Mesenchymal stem cell (in vitro differentiated cells and primary cell): ENCODE data around the gene C1QL1. TPM values are rescaled to one million over a fixed set of nuclear protein-coding genes. Genes with fewer than 3 reads are reported as not detected.

Experiments
- DNase-seq: peaks from one replicate; pipeline ENCODE4 v3.0.0-alpha.2; 2013
- H2AFZ ChIP-seq: one replicate; pipeline ENCODE4 v1.6.1; 2013; ENCODE audit warnings: low read depth, mild to moderate bottlenecking, control low read depth, inconsistent platforms, low read length, moderate library complexity
- H2AK5ac ChIP-seq: 2 replicates; pipeline ENCODE4 v1.6.1; 2013; ENCODE audit warnings: low read length, moderate library complexity, mild to moderate bottlenecking, inconsistent platforms; ENCODE audit not compliant: severe bottlenecking
- H2BK120ac ChIP-seq: one replicate; pipeline ENCODE4 v1.6.1; 2013; ENCODE audit warnings: low read depth, mild to moderate bottlenecking, inconsistent platforms, low read length, moderate library complexity
- H2BK12ac ChIP-seq, 2 experiments: one replicate each; pipeline ENCODE4 v1.6.1; 2013; ENCODE audit warnings: inconsistent platforms in 2 of 2, low read length in 2 of 2, mild to moderate bottlenecking in 2 of 2, moderate library complexity in 2 of 2, control low read depth in 1 of 2
- H2BK15ac ChIP-seq: one replicate; pipeline ENCODE4 v1.6.1; 2013; ENCODE audit warnings: mild to moderate bottlenecking, low read depth, inconsistent platforms; ENCODE audit not compliant: poor library complexity, severe bottlenecking
- H2BK5ac ChIP-seq: 2 replicates; pipeline ENCODE4 v1.6.1; 2013; ENCODE audit warnings: low read depth, mild to moderate bottlenecking, low read length, control low read depth, inconsistent platforms; ENCODE audit not compliant: poor library complexity, severe bottlenecking
- H3K14ac ChIP-seq, 2 experiments: one replicate each; pipeline ENCODE4 v1.6.1; 2013; ENCODE audit warnings: inconsistent platforms in 2 of 2, low read length in 2 of 2, control low read depth in 1 of 2, mild to moderate bottlenecking in 1 of 2, moderate library complexity in 1 of 2
- H3K18ac ChIP-seq, 2 experiments: one replicate each; pipeline ENCODE4 v1.6.1; 2013; ENCODE audit warnings: inconsistent platforms in 2 of 2, low read length in 2 of 2, control low read depth in 1 of 2, low read depth in 1 of 2, mild to moderate bottlenecking in 1 of 2
- H3K23ac ChIP-seq, 2 experiments: one replicate each; pipeline ENCODE4 v1.6.1; 2013; ENCODE audit warnings: inconsistent platforms in 2 of 2, low read length in 2 of 2, mild to moderate bottlenecking in 2 of 2, moderate library complexity in 2 of 2, control low read depth in 1 of 2
- H3K27ac ChIP-seq: 2 replicates; pipeline ENCODE4 v1.5.1; 2013; ENCODE audit warnings: mild to moderate bottlenecking, moderate library complexity, low read length, control low read depth, inconsistent platforms; ENCODE audit not compliant: poor library complexity, severe bottlenecking
- H3K27me3 ChIP-seq, 2 experiments: 2 replicates each; pipeline versions ENCODE4 v1.6.1 to v1.7.0; 2013; ENCODE audit warnings: low read length in 2 of 2, mild to moderate bottlenecking in 2 of 2, moderate library complexity in 2 of 2, control low read depth in 1 of 2, inconsistent platforms in 1 of 2; ENCODE audit not compliant: control insufficient read depth in 1 of 2, insufficient read depth in 1 of 2
- H3K36me3 ChIP-seq, 2 experiments: 2 replicates each; pipeline versions ENCODE4 v1.6.1 to v1.7.0; 2013; ENCODE audit warnings: low read length in 2 of 2, control low read depth in 1 of 2, inconsistent platforms in 1 of 2, low read depth in 1 of 2, mild to moderate bottlenecking in 1 of 2; ENCODE audit not compliant: insufficient read depth in 2 of 2, control insufficient read depth in 1 of 2
- H3K4ac ChIP-seq, 2 experiments: one replicate each; pipeline ENCODE4 v1.6.1; 2013; ENCODE audit warnings: inconsistent platforms in 2 of 2, low read length in 2 of 2, mild to moderate bottlenecking in 2 of 2, moderate library complexity in 2 of 2, control low read depth in 1 of 2, low read depth in 1 of 2
- H3K4me1 ChIP-seq: 2 replicates; pipeline ENCODE4 v1.6.1; 2013; ENCODE audit warnings: low read depth, low read length, control low read depth; ENCODE audit not compliant: control insufficient read depth, insufficient read depth
- H3K4me2 ChIP-seq: 2 replicates; pipeline ENCODE4 v1.6.1; 2013; ENCODE audit warnings: low read length, mild to moderate bottlenecking, inconsistent platforms; ENCODE audit not compliant: poor library complexity, severe bottlenecking
- H3K4me3 ChIP-seq, 2 experiments: 2 replicates each; pipeline versions ENCODE4 v1.5.1 to v1.7.0; 2013; ENCODE audit warnings: low read length in 2 of 2, mild to moderate bottlenecking in 2 of 2, control low read depth in 1 of 2, low read depth in 1 of 2; ENCODE audit not compliant: insufficient read depth in 1 of 2
- H3K79me1 ChIP-seq: replicated peaks from 2 replicates; pipeline ENCODE4 v1.6.1; 2013; ENCODE audit warnings: mild to moderate bottlenecking, control low read depth, low read length, inconsistent platforms; ENCODE audit not compliant: poor library complexity, severe bottlenecking
- H3K9ac ChIP-seq: 2 replicates; pipeline ENCODE4 v1.7.0; 2013; ENCODE audit warnings: mild to moderate bottlenecking, low read length, moderate library complexity
- H3K9me3 ChIP-seq: 2 replicates; pipeline ENCODE4 v1.7.0; 2013; ENCODE audit warnings: mild to moderate bottlenecking, low read length; ENCODE audit not compliant: control insufficient read depth
- H4K8ac ChIP-seq: one replicate; pipeline ENCODE4 v1.6.1; 2013; ENCODE audit warnings: inconsistent platforms, mild to moderate bottlenecking, low read length, moderate library complexity
- H4K91ac ChIP-seq: one replicate; pipeline ENCODE4 v1.6.1; 2013; ENCODE audit warnings: mild to moderate bottlenecking, low read length, inconsistent platforms
- WGBS: methylation state at CpG from one replicate; pipeline ENCODE4 v1.1.7; 2013; ENCODE audit warnings: mixed read lengths; 5-methylcytosine and 5-hydroxymethylcytosine counted together
- small RNA-seq: library from polyadenylated mRNA; stranded (forward); fragments of <200 nt; extraction: miRNeasy Mini kit (QIAGEN cat#:217004); gene quantifications from one replicate; pipeline ENCODE3, GENCODE V24; 2013; ENCODE audit warnings: low read depth

The C1QL1 gene

DNA sequence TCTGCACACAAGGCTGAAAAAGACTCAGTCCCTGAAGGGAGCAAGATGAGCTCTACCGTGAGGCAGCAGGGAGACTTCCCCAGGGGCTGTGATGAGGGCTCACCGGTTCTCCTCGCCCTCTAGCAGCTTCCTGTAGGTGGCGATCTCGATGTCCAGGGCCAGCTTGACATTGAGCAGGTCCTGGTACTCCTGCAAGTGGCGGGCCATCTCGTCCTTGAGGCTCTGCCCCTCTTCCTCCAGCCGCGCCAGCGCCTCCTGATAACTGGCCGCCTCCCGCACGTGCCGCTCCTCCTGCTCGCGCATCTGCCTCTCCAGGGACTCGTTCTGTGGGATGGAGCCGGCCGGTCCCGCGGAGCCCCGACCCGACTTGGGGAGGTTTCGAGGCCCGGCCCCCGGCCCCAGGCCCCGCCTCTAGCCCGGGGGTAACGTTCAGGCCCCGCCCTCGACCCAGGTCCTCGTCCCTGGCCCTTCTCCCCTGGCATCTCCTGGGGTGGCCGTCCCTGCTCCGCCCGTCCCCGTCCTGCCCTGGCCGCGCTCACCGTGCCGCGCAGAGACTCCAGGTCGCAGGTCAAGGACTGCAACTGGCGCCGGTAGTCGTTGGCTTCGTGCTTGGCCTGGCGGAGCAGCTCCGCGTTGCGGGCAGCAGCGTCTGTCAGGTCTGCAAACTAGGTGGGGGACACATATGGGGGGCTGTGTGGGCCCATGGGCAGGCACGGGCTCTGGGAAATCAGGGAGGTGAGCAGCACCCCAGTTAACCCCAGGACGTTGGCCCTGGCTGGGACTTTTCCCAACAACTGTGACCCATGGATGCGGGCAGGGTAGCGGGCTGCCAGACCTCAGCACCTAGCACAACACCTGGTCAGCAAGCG, 56.7 kb downstream of the C1QL1 start:
- H3K4me2 ChIP-seq: peak overlapping the region; percentile 18

DNA sequence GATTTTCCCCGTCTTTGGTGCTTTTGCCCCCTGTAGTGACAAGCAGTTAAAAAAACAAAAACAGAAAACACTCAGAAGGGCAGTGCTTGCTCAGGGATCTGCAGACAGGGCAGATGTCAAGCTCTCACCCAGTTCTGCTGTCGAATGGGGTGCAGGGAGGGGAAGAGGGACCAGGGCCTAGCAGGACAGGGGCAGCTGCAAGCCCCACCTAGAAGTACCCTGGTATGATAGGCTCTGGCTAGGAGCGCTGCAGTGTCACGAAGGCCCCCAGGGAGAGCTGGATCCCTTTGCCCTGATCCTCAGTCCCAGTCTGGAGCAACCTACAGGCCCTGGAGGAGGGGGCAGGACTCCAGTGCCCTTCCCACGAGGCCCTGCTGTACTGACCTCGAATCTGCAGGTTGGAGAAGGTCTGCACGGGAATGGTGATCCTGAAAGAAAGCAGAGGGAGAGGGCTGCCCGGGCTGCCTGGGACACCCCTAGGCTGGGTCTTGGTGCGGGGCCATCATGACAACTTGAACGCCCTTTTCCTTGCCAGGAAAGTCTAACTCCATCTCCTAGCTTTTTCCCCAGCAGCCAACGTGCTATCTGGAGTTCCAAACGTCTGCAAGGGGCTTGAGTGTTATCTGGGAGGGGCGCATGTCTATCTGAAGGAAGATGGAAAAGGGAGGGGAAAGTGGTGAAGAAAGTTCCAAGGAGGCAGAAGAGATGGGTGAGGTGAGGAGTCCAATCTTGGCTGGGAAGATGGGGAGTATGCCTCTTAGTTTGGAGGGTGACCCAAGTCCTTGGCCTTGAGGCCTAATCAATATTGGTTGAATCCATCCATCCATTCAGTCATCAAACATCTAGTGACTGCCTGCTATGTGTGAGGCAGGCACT, 57.6 kb downstream of the C1QL1 start:
- Histone ChIP-seq H2AK5ac (peak overlapping the region; percentile 67), H3K27ac (peak overlapping the region; percentile 96), H3K9ac (no peak overlapping the region), H3K23ac (no peak overlapping the region), H2AFZ (no peak overlapping the region), H4K8ac (peak overlapping the region; percentile 90), H3K18ac (peak overlapping the region; percentile 5 to 67), H3K27me3 (peaks cover 0 to 37% of the 10 kb centered on the region in 2 experiments), H3K79me1 (peaks cover 4% of the 10 kb centered on the region), H2BK5ac (no peak overlapping the region), H3K4me2 (peak overlapping the region; percentile 11), H4K91ac (peak overlapping the region; percentile 77), H3K4me3 (no peak overlapping the region), H3K4me1 (peaks cover 47% of the 10 kb centered on the region), H2BK120ac (no peak overlapping the region), H3K14ac (peak overlapping the region in 1 of 2 experiments; percentile 68), H3K36me3 (no peaks in the 10 kb centered on the region), H2BK15ac (no peak overlapping the region), H2BK12ac (peak overlapping the region; percentile 45 to 80), H3K9me3 (no peaks in the 10 kb centered on the region), H3K4ac (peak overlapping the region in 1 of 2 experiments; percentile 66)
- 90% methylated on average over 13 of the region's 13 CpGs for WGBS
- DNase-seq: no peak

More for the DNA sequence above, 56.7 kb downstream of the C1QL1 start:
- Histone ChIP-seq H3K4me1 (peaks cover 43% of the 10 kb centered on the region), H2BK5ac (no peak overlapping the region), H3K9me3 (no peaks in the 10 kb centered on the region), H3K14ac (peak overlapping the region in 1 of 2 experiments; percentile 46), H3K4ac (peak overlapping the region in 1 of 2 experiments; percentile 66), H2BK15ac (peak overlapping the region; percentile 39), H3K27me3 (peaks cover 0 to 38% of the 10 kb centered on the region in 2 experiments), H2BK12ac (peak overlapping the region; percentile 7 to 69), H3K23ac (no peak overlapping the region), H2BK120ac (no peak overlapping the region), H3K36me3 (no peaks in the 10 kb centered on the region), H4K8ac (peak overlapping the region; percentile 70), H3K79me1 (peaks cover 4% of the 10 kb centered on the region), H3K18ac (peak overlapping the region; percentile 14 to 23), H4K91ac (peak overlapping the region; percentile 77), H2AK5ac (peak overlapping the region; percentile 67), H3K4me3 (peak overlapping the region; percentile 1 to 39), H3K9ac (no peak overlapping the region), H2AFZ (no peak overlapping the region), H3K27ac (no peak overlapping the region)
- WGBS: 13% methylated on average over 55 of the region's 56 CpGs
- DNase-seq: peak; percentile 76

Small RNA genes lying within 50 kb of the gene (small RNA-seq; reads per million reads assigned to genes)
- gene AC015936.2 (not detected), gene MIR6783 (2.9 reads per million, percentile 12 among the genes with 10 or more reads in this experiment)
